BJ (cell line): ENCODE measurements around the gene ULK3. TPM values are rescaled to one million over a fixed set of nuclear protein-coding genes. Genes with fewer than 3 reads are reported as not detected.

ENCODE experiments used
- CTCF ChIA-PET: fragments of 350-600 bp; formaldehyde crosslinking; extraction: SDS; loops from one replicate; lab custom pipeline; 2021; ENCODE audit warnings: antibody characterized with exemption, inconsistent platforms; lab: Yijun Ruan, JAX
- POLR2A ChIA-PET: fragments of 300-600 bp; sonication (Branson Sonifier 250); formaldehyde crosslinking; extraction: SDS; loops from one replicate; lab custom pipeline; 2021; ENCODE audit warnings: antibody characterized with exemption; lab: Charles Lee
- DNase-seq: peaks from one replicate; pipeline ENCODE4 v3.0.0-alpha.2; 2011; ENCODE audit warnings: low read depth
- H3K27me3 ChIP-seq: 2 replicates; pipeline ENCODE4 v1.6.0; 2011; ENCODE audit warnings: low read length; ENCODE audit not compliant: control insufficient read depth, insufficient read depth
- H3K36me3 ChIP-seq: 2 replicates; pipeline ENCODE4 v1.5.1; 2011; ENCODE audit warnings: low read length; ENCODE audit not compliant: control insufficient read depth, insufficient read depth
- H3K4me3 ChIP-seq: 2 replicates; pipeline ENCODE4 v1.5.1; 2011; ENCODE audit warnings: low read depth, mild to moderate bottlenecking, control low read depth, low read length
- polyA plus RNA-seq: library from polyadenylated mRNA; depleted of rRNA; stranded (reverse); fragments of >200 nt; gene quantifications from 2 replicates; pipeline ENCODE4 v1.2.3, GENCODE V29; 2011
- TF ChIP-seq, protein P1 (sequence below): IDR thresholded peaks from 2 replicates; pipeline ENCODE4 v1.5.1; 2011; ENCODE audit warnings: low read depth, mild to moderate bottlenecking, control low read depth, inconsistent platforms, low read length, moderate library complexity; ENCODE audit not compliant: insufficient read depth

ULK3 gene
- polyA plus RNA-seq, 1 experiment: 20.1 TPM

DNA sequence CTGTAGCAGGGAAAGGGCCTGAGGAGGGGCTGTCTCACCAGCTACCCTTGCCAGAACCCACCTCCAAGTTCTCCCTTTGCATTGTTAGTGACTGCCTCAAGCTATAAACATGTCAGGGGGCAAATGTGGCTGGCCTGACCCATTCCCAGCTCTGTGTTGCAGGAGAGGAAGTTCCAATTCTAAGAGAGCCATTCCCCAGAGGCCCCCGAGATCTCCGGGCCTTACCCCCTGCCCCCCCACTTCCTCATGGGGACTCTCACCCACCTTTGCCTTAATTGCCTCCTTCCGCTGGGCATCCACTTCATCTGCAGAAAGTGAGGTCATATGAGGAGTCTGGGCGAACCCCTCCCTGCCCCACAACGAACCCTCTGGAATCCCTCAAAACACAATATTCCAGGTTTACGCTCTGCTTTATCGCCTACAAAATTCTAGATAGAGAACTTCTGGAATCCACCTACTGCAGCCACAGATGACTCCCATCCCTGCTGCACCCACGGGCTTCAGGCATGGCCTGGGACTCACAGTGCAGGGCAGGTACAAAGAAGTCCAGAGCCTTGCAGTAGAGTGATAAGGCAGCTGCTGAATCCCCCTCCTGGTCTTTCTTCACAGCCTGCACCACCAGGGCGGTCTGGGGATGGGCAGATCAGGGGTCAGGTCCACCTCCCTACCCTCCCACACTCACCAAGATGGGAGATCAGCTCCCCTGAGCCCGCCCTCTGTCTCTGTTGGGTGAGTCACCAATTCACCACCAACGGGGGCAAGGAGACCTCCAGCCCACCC is 4.0 kb downstream of the ULK3 start:
- CTCF ChIA-PET: interaction anchor here (0.9 to 1.5 kb wide), 5 partner anchors 12 to 69 kb away, joined by 3 to 10 read pairs (median 4); partner anchors contain the start of gene CSK
- DNase-seq: no peak
- Histone ChIP-seq H3K27me3 (no peaks in the 10 kb centered on the region), H3K4me3 (no peak overlapping the region), H3K36me3 (peaks cover 2% of the 10 kb centered on the region)
- TF ChIP-seq, protein P1, sequence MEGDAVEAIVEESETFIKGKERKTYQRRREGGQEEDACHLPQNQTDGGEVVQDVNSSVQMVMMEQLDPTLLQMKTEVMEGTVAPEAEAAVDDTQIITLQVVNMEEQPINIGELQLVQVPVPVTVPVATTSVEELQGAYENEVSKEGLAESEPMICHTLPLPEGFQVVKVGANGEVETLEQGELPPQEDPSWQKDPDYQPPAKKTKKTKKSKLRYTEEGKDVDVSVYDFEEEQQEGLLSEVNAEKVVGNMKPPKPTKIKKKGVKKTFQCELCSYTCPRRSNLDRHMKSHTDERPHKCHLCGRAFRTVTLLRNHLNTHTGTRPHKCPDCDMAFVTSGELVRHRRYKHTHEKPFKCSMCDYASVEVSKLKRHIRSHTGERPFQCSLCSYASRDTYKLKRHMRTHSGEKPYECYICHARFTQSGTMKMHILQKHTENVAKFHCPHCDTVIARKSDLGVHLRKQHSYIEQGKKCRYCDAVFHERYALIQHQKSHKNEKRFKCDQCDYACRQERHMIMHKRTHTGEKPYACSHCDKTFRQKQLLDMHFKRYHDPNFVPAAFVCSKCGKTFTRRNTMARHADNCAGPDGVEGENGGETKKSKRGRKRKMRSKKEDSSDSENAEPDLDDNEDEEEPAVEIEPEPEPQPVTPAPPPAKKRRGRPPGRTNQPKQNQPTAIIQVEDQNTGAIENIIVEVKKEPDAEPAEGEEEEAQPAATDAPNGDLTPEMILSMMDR: no peak
- POLR2A ChIA-PET: no interaction called here

DNA sequence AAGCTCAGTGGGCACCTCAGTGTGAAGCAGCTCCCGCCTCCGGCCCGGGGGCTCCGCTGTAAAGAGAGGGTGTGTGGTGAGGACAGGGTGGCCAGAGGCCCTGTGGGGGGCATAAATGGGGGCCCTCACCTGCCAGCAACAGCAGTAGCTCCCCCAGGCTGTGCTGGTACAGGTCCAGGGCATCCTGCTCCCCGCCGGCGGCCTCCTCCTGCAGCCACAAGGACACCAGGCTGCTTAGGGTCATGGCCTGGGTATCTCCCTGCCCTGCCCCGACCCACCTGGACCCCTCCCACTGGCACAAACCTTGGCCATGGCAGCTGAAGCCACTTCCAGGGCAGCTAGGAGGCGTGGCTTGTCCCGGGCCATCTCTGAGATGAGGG is 4.8 kb downstream of the ULK3 start:
- TF ChIP-seq, protein P1: no peak
- DNase-seq: no peak
- Histone ChIP-seq H3K27me3 (no peaks in the 10 kb centered on the region), H3K36me3 (peaks cover 2% of the 10 kb centered on the region), H3K4me3 (no peak overlapping the region)
- ChIA-PET POLR2A (no interaction called here), CTCF (interaction anchor here (0.9 to 2.8 kb wide), 6 partner anchors 12 to 68 kb away, joined by 3 to 14 read pairs (median 4); partner anchors contain the start of genes CPLX3 and CSK)

DNA sequence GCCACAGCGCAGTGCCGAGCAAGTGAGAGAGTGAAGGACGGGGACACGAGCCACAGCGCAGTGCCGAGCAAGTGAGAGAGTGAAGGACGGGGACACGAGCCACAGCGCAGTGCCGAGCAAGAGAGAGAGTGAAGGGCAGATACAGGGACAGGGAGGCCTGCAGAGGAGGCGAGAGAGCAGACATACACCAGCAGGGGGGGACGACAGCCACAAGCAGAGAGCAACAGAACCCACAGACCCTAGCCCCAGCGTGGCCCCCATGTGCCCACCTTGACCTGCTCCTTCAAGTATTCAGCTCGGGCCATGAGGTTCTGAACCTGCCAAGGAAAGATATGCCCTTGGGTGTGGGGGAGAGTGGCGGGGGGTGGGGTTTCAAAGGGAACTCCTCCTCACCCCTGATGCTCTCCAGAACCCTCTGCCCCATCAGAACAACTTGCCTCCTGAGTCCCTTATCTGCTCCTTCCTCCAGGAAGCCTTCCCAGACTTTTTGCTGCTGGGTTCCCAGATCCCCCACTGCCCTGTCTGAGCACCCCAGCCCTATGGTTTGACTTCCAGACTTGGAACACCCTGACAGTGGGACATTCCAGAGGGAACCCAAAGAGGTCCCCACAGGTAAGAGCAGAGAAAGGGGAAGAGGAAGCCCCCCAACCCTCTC is 5.3 kb downstream of the ULK3 start:
- POLR2A ChIA-PET: no interaction called here
- no peak for DNase-seq
- H3K36me3 ChIP-seq: peaks cover 2% of the 10 kb centered on the region
- H3K4me3 ChIP-seq: no peak overlapping the region
- TF ChIP-seq, protein P1: no peak
- CTCF ChIA-PET: interaction anchor here (0.9 to 2.8 kb wide), 4 partner anchors 11 to 67 kb away, joined by 4 to 14 read pairs (median 7); partner anchors contain the start of genes CPLX3 and CSK
- no peaks in the 10 kb centered on the region for H3K27me3 ChIP-seq

DNA sequence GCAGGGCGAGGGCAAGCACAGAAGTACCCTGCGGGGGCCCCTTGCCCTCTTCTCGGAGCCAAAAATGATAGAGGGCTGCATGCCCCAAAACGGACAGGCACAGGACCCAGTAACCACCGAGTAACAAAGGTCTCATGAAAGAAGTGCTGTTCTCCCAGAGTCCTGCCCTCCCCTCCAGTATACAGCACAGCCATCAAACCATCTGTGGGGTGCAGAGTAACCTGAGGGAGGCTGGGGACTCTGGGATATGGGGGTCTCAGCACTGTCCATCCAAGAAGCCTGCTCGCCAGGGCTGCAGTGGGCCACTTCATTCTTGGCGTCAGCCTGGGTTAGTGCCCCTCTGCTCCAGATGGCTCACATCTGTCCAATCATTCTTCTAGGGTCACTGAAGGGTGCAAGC is 6.1 kb downstream of the ULK3 start:
- ChIA-PET POLR2A (no interaction called here), CTCF (interaction anchor here (1.1 to 2.8 kb wide), 2 partner anchors 10 to 203 kb away, joined by 4 to 14 read pairs; partner anchors contain the start of gene CPLX3)
- TF ChIP-seq, protein P1: no peak
- no peak overlapping the region for H3K4me3 ChIP-seq
- DNase-seq: no peak
- H3K36me3 ChIP-seq: peaks cover 2% of the 10 kb centered on the region
- H3K27me3 ChIP-seq: no peaks in the 10 kb centered on the region

DNA sequence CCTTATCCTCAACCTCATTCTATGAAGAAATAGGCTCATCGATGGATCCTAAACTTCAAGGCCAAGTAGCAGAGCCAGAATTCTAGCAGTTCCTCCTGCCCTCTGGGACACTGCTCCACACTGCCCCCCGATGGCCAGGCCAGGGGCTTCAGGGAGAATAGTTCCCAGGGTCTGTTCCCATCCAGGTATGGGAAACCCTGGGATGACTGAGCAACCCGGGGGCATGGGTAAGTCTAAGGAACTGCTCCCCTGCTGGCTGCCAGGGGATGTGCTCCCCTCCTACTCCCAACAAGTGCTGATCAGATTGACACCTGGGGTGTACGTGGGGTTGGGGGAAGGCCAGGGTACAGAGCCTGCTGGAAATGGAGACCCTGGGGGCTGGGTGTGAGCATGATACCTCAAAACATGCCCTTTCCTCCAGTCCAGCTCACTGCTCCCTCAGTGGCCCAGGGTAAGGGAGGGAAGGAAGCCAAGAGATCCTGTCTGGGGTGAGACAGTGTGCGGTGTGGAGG is 7.6 kb downstream of the ULK3 start:
- Histone ChIP-seq H3K27me3 (no peaks in the 10 kb centered on the region), H3K36me3 (peaks cover 2% of the 10 kb centered on the region), H3K4me3 (no peak overlapping the region)
- TF ChIP-seq, protein P1: peak; percentile 86
- CTCF ChIA-PET: interaction anchor here (0.8 to 2.8 kb wide), 9 partner anchors 9 to 202 kb away, joined by 3 to 14 read pairs (median 4); partner anchors contain the start of gene CPLX3
- no peak for DNase-seq
- POLR2A ChIA-PET: no interaction called here
